Lower leg skin (tissue), 3 donors: Measurements from ENCODE around the gene ADGRE1.

Experiments used
- POLR2A ChIP-seq, 2 donors: fragments of 450-650 bp; IDR thresholded peaks; one replicate each; pipeline ENCODE4 v1.6.1; 2016 to 2017; ENCODE audit warnings: antibody characterized with exemption in 2 of 2, mild to moderate bottlenecking in 1 of 2, moderate library complexity in 1 of 2
- TF ChIP-seq, protein P1 (sequence below), 3 donors: fragments of 450-650 bp; IDR thresholded peaks; one replicate each; pipeline ENCODE4 v1.5.1; 2016; ENCODE audit warnings: antibody characterized with exemption in 3 of 3, mild to moderate bottlenecking in 3 of 3, moderate library complexity in 2 of 3

DNA sequence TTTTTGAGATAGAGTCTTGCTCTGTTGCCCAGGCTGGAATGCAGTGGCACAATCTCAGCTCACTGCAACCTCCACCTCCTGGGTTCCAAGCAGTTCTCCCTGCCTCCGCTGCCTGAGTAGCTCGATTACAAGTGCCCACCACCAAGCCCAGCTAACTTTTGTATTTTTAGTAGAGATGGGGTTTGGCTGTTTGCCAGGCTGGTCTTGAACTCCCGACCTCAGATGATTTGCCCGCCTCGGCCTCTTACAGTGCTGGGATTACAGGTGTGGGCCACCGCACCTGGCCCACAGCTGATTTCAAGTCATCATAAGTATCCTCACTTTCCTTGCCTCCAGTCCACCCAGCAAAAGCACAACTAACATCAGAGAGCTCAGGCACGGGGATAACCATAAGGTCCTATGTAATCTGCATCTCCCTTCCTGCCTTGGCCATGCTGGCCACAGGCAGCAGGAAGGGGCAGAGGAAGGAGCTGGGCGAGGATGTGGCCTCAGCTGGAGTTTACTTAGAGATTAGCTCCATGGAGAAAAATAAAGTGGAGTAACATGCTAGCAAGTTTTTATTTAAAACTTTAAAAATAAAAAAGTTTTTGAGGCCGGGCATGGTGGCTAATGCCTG is 22.9 kb upstream of the ADGRE1 start:
- TF ChIP-seq POLR2A (IDR thresholded peaks at IDR 0.05) = no peak
- TF ChIP-seq, protein P1, sequence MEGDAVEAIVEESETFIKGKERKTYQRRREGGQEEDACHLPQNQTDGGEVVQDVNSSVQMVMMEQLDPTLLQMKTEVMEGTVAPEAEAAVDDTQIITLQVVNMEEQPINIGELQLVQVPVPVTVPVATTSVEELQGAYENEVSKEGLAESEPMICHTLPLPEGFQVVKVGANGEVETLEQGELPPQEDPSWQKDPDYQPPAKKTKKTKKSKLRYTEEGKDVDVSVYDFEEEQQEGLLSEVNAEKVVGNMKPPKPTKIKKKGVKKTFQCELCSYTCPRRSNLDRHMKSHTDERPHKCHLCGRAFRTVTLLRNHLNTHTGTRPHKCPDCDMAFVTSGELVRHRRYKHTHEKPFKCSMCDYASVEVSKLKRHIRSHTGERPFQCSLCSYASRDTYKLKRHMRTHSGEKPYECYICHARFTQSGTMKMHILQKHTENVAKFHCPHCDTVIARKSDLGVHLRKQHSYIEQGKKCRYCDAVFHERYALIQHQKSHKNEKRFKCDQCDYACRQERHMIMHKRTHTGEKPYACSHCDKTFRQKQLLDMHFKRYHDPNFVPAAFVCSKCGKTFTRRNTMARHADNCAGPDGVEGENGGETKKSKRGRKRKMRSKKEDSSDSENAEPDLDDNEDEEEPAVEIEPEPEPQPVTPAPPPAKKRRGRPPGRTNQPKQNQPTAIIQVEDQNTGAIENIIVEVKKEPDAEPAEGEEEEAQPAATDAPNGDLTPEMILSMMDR (IDR thresholded peaks at IDR 0.05) = no peak
